ENCODE measurements around the gene IQSEC2. TPM values are rescaled to one million over a fixed set of nuclear protein-coding genes. Genes with fewer than 3 reads are reported as not detected.

IQSEC2 gene
- total RNA-seq, 4 donors from 2014 or later = 6.9 to 12.7 (median 10.4) TPM

GRCh38 chrX:53269536-53270107 lies 11.8 kb downstream of the IQSEC2 start:
- DNase-seq = no peak
- intact Hi-C loops (cut with DNase I) = no loop called here
- Histone ChIP-seq H3K9me3 (no peaks in the 10 kb centered on the region), H3K27me3 (peaks cover 0 to 4% (median 0%) of the 10 kb centered on the region in 4 donors), H3K36me3 (no peaks in the 10 kb centered on the region), H3K4me1 (peaks cover 0 to 36% (median 27%) of the 10 kb centered on the region in 3 donors), H3K4me3 (no peak overlapping the region), H3K27ac (no peak overlapping the region)
- WGBS, 2 donors = 76 to 94% methylated on average over 12 to 14 of the region's 14 CpGs
- TF ChIP-seq POLR2A (IDR thresholded peaks at IDR 0.05) (no peak), CTCF (IDR thresholded peaks at IDR 0.05) (no peak)

- Histone ChIP-seq H3K27me3 (peaks cover 0 to 6% (median 0%) of the 10 kb centered on the region in 4 donors), H3K4me1 (peaks cover 4 to 46% (median 27%) of the 10 kb centered on the region in 3 donors), H3K27ac (peak overlapping the region in 2 of 4 donors; percentile 29 to 30), H3K4me3 (no peak overlapping the region), H3K36me3 (no peaks in the 10 kb centered on the region), H3K9me3 (no peaks in the 10 kb centered on the region)
- intact Hi-C loops (cut with DNase I) = no loop called here
- no peak for DNase-seq
- TF ChIP-seq POLR2A (IDR thresholded peaks at IDR 0.05) = no peak
- no peak for TF ChIP-seq CTCF (IDR thresholded peaks at IDR 0.05)
- WGBS, 2 donors = 43 to 49% methylated on average over 2 to 7 of the region's 7 CpGs
Measured at GRCh38 chrX:53268173-53268572, 13.2 kb downstream of the IQSEC2 start.

- no peak for TF ChIP-seq POLR2A (IDR thresholded peaks at IDR 0.05)
- TF ChIP-seq CTCF (IDR thresholded peaks at IDR 0.05) = no peak
- no peaks in the 10 kb centered on the region for H3K9me3 ChIP-seq
- H3K4me3 ChIP-seq = no peak overlapping the region
- peak overlapping the region in 1 of 4 donors; percentile 65 for H3K27ac ChIP-seq
- H3K27me3 ChIP-seq = peaks cover 0 to 6% (median 0%) of the 10 kb centered on the region in 4 donors
- WGBS, 2 donors = 63 to 85% methylated on average over 4 to 6 of the region's 11 CpGs
- no peaks in the 10 kb centered on the region for H3K36me3 ChIP-seq
- DNase-seq = no peak
- H3K4me1 ChIP-seq = peaks cover 4 to 54% (median 27%) of the 10 kb centered on the region in 3 donors
- intact Hi-C loops (cut with DNase I) = no loop called here
Measured at GRCh38 chrX:53266914-53267313, 14.5 kb downstream of the IQSEC2 start.

GRCh38 chrX:53265771-53266574 lies 15.4 kb downstream of the IQSEC2 start:
- Histone ChIP-seq H3K9me3 (no peaks in the 10 kb centered on the region), H3K27me3 (peaks cover 0 to 6% (median 0%) of the 10 kb centered on the region in 4 donors), H3K27ac (peak overlapping the region; percentile 23 to 65 (median 34)), H3K4me3 (no peak overlapping the region), H3K36me3 (no peaks in the 10 kb centered on the region), H3K4me1 (peaks cover 4 to 54% (median 27%) of the 10 kb centered on the region in 3 donors)
- intact Hi-C loops (cut with DNase I) = no loop called here
- TF ChIP-seq POLR2A (IDR thresholded peaks at IDR 0.05) = no peak
- no peak for TF ChIP-seq CTCF (IDR thresholded peaks at IDR 0.05)
- no peak for DNase-seq
- 15 to 57% methylated on average over 1 to 6 of the region's 8 CpGs for WGBS, 2 donors

- Histone ChIP-seq H3K27ac (peak overlapping the region in 1 of 4 donors; percentile 9), H3K27me3 (peaks cover 0 to 6% (median 0%) of the 10 kb centered on the region in 4 donors), H3K36me3 (no peaks in the 10 kb centered on the region), H3K4me1 (peaks cover 4 to 49% (median 27%) of the 10 kb centered on the region in 3 donors), H3K9me3 (no peaks in the 10 kb centered on the region), H3K4me3 (no peak overlapping the region)
- DNase-seq = no peak
- intact Hi-C loops (cut with DNase I) = no loop called here
- 24 to 53% methylated on average over 9 to 10 of the region's 11 CpGs for WGBS, 2 donors
- TF ChIP-seq POLR2A (IDR thresholded peaks at IDR 0.05) = no peak
- TF ChIP-seq CTCF (IDR thresholded peaks at IDR 0.05) = no peak
Measured at GRCh38 chrX:53263597-53264094, 17.7 kb downstream of the IQSEC2 start.

All from esophagus squamous epithelium (tissue), 5 donors.